GM04503 (cell line): ENCODE measurements around the gene USP31.

ENCODE experiments used
- DNase-seq: peaks from one replicate; pipeline ENCODE4 v3.0.0-alpha.2; 2012; ENCODE audit warnings: low read depth

The USP31 gene, protein sequence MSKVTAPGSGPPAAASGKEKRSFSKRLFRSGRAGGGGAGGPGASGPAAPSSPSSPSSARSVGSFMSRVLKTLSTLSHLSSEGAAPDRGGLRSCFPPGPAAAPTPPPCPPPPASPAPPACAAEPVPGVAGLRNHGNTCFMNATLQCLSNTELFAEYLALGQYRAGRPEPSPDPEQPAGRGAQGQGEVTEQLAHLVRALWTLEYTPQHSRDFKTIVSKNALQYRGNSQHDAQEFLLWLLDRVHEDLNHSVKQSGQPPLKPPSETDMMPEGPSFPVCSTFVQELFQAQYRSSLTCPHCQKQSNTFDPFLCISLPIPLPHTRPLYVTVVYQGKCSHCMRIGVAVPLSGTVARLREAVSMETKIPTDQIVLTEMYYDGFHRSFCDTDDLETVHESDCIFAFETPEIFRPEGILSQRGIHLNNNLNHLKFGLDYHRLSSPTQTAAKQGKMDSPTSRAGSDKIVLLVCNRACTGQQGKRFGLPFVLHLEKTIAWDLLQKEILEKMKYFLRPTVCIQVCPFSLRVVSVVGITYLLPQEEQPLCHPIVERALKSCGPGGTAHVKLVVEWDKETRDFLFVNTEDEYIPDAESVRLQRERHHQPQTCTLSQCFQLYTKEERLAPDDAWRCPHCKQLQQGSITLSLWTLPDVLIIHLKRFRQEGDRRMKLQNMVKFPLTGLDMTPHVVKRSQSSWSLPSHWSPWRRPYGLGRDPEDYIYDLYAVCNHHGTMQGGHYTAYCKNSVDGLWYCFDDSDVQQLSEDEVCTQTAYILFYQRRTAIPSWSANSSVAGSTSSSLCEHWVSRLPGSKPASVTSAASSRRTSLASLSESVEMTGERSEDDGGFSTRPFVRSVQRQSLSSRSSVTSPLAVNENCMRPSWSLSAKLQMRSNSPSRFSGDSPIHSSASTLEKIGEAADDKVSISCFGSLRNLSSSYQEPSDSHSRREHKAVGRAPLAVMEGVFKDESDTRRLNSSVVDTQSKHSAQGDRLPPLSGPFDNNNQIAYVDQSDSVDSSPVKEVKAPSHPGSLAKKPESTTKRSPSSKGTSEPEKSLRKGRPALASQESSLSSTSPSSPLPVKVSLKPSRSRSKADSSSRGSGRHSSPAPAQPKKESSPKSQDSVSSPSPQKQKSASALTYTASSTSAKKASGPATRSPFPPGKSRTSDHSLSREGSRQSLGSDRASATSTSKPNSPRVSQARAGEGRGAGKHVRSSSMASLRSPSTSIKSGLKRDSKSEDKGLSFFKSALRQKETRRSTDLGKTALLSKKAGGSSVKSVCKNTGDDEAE (N-terminal part only)

DNA sequence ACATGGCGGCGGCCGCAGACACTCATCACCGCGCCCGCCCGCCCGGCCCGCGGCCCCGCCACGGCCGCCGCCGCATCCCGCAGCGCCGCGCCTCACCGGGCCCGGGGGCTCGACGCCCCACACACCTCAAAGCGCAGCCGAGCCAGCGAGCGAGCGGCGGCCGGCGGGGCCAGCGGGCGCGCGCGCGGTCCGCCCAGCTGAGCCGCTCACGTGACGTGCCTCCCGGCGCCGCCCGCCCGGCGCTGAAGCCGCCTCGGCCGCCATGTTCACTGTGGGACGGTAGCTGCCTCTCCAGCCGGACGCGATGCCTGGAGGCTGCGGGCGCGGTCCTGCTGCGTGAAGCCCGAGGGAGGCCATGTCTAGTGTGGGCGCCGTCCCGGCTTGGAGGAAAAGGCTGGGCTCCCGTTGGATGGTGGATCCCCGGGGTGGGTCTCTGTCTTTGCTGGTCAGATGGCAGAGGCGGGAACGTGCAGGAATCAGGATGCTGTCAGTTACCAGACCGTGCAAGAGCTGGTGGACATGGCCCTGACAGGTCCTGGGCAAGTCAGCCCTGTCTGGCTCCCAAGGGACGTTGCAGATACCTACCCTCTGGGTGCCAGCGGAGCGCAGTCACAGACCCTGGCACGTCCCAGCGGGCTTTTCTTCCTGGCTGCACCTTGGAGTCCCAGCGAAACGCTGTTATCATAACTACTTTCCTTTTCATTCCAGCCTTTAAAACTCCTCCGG is at the start of gene USP31:
TSS of gene USP31 (minus strand) at position 186 of the 726 bp plus-strand sequence. CDS start at position 4, 182 bp downstream.
- peak; percentile 64 for DNase-seq

DNA sequence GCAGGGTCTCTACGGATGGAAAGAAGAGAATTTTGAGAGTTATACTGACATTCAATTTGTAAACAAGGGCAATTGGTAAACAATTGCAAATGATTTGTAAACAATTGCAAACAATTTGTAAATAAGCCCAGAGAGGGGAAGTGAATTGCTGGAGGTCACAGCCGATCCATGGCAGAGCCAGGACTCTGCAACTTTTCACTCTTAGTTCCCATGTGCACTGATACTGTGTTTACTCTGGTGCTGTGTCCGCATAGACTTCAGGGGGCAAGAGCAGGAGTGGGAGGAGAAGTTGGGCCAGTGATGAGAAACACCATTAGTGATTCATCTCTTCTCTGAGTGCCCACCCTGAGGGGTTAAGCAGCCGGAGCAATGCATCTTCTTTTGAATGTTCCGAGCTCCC is 47.3 kb upstream of the USP31 start:
- DNase-seq, result no peak

DNA sequence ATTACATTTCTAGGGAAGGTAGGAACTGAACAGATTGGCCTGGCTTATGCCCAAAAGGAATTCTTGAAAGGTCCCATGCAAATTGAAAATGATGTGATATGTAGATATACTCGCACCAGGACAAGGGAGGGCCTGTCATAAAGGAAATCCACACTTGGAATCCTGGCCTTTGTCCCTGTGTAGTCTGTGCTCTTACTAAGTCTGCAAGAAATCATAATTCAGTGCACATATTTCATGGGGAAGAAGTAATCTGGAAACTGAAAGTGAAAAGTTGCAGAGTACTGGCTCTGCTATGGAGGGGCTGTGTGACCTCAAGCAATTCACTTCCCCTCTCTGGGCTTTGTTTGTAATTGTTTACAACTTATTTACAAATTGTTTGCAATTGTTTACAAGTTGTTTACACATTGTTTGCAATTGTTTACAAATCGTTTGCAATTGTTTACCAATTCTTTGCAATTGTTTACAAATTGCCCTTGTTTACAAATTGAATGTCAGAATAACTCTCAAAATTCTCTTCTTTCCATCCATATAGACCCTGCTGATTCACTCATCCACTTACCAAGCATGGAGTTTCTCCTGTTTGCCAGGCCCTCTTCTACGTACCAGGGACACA is 46.2 kb upstream of the USP31 start:
- DNase-seq, result no peak

DNA sequence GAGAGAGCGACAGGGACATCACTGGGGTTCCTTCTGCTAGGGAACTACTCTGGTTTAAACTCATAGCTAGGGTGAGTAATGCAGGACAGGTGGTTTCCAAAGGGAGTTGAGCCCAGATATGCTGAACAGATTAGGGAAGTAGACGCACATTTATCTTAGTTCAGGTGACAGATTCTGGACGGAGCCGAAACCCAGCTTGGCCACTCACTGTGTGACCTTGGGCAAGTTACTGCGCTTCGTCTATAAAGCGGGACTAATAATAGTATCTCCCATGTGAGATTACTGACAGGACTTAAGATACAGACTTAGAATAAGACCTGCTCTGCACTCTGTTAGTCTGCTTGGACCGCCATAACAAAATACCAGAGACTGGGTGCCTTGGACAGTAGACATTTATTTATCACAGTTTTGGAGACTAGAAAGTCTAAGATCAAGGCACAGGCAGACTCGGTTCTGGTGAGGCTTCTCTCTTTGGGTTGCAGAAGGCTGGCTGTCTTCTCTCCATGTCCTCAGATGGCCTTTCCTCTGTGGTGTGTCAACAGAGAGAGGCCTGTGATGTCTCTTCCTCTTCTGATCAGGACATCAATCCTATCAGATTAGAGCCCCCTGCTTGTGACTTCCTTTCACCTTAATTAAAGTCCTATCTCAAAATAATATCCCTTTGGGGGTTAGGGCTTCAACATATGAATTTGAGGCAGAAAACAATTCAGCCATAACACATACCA is 45.4 kb upstream of the USP31 start:
- DNase-seq, result no peak

DNA sequence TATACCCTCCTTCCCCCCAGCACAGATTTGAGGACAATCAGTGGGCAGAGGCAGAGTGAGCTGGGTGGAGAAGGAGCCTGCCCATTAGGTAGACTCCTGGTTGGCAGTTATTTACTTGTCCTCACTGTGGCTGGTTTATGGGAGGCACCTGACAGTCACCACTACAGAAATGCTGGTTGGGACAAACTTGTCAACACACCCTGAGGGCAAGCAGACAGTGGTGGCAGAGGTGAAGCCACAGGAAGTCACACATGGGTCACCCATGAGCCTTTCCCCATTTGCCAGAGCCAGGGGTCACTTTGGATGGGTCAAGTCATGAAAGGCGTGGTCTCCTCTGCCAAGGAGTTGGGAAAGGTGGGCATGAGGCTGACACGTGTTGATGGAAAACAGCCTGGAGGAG is 39.7 kb upstream of the USP31 start:
- DNase-seq, result no peak

GRCh38 chr16:23187341-23187740 is 38.1 kb upstream of the USP31 start:
- DNase-seq, result no peak

GRCh38 chr16:23186171-23186570 is 36.9 kb upstream of the USP31 start:
- no peak for DNase-seq

DNA sequence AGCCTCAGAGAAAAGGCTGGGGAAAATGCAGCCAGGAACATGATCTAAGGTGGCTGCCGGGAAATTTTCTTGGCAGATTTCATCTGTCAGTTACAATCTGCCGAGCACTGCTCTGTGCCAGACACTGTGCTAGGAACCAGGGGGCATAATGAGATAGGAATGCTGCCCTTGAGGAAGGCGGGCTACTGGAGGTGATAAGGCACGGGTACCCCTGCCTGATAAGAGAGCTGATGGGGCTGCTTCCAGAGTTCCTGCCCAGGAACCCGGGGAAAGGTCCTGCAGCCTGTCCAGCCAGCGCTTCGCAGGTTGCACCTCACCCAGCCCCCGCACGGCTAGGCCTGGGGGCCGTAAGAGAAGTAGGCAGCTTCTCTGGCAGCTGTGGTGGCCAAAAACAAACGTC is 36.4 kb upstream of the USP31 start:
- DNase-seq, result no peak

DNA sequence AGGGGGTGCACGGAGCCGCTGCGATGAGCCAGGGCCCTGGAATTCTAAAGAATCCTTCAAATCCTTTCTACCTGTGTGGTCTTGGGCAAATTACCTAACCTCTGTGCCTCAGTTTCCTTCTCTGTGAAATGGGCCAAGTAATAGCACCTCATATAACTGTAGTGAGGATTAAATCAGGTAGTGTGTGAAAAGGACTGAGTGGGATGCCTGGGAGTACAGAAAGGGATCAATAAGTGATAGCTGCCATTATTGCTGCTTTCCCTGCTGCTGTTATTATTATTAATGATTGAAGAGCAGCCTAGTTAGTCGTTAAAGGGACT is 34.3 kb upstream of the USP31 start:
- no peak for DNase-seq

- DNase-seq, result no peak
Observed at GRCh38 chr16:23182679-23183542, 33.7 kb upstream of the USP31 start, which contains the start of gene SCNN1G. Gene SCNN1G, plus strand, starts transcription at chr16:23182745. Its CDS starts 3,527 bp downstream, at chr16:23186272.

GRCh38 chr16:23182206-23182678 is 33.0 kb upstream of the USP31 start:
- DNase-seq, result no peak

GRCh38 chr16:23181506-23181905 is 32.3 kb upstream of the USP31 start:
- DNase-seq, result no peak

DNA sequence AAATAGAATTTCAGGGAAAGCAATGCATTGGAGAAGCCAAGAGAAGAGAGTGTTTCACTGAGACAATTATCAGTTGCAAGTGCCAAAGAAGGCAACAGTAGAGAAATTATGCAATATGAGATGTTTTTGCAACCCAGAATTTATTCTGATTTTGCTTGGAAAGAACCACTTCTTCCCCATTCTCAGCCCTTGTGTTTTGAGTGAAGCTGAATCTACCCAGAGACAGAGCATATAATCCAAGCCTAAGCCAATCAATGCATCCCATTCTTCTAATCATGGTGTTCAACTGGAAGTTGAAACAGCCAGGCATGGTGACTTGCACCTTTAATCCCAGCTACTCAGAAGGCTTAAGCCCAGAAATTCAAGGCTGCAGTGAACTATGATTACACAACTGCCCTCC is 26.4 kb upstream of the USP31 start:
- no peak for DNase-seq

DNA sequence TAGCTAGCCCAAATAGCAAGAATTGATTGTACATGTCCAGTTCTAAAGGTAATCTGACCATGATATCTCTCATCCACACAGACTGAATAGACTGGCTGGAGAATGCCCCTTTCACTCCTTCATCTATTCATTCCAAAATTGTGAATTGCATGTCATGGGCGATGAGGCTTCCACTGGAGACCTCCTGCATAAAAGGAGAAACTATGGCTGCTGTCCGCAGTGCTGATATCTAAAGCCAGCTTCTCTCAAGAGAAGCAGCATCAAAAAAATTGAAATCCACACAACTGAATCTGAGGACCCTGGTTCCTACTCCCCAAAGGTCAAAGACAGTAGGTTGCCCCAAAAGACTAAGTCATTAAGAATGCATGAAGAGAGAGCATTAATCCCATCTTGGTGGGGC is 25.4 kb upstream of the USP31 start:
- DNase-seq, result no peak

DNA sequence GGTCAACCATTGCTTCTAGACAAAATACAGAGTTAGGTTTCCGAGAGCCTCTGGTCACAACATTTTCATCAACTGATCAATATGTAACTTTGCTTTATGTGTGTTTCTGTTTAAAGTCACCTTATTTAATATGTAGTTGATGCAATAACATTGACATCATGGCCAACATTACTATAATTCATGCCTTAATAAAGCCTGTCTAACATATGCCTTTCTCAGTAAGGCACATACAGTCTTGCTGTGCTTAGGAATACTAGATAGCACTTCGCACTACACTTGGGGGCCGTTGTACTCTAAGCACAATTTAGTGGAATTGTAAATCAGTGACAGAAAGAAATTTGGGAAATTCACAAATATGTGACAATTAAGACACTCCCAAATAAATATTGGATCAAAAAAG is 23.7 kb upstream of the USP31 start:
- no peak for DNase-seq

- DNase-seq, result no peak
Observed at GRCh38 chr16:23172583-23172982, 23.3 kb upstream of the USP31 start.

- no peak for DNase-seq
Observed at GRCh38 chr16:23164736-23165135, 15.5 kb upstream of the USP31 start.

DNA sequence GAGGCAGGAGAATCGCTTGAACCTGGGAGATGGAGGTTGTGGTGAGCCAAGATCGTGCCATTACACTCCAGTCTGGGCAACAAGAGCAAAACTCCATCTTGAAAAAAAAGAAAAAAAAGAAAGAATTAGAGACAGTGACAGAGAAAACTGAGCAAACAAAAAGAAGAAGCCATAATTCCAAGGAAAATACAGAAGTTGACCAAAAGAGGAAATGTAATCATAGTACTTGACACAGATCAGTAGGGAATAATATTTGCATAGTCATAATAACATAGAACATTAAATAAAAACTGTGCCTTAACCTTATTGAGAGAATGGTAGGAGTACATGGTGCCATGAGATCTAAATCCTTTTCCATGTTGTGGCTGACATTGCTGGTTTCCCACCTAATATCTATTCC is 14.7 kb upstream of the USP31 start:
- DNase-seq, result no peak

DNA sequence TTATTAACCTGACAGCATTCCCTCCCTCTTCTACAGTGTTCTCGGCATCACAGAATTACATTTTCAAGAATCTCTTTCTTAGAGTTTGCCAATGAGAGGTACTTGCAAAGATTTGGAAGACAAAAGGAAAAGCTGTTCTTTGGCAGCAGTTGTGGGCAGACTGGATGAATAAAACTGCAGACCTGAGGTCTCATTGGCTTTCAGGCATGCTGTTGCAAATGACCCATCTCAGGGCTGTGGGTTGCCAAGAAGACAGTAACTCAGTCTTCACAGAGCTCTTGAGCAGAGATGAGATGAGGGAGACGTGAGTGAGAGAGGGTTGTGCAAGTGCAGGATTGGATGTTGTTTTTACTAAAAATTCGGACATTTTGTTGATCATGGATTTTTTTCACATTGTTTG is 11.3 kb upstream of the USP31 start:
- no peak for DNase-seq
